ENCODE measurements around the gene RNF31.

RNF31 gene

GRCh38 chr14:24117179-24117578 lies 30.1 kb upstream of the RNF31 start:
- DNase-seq = no peak

- no peak for DNase-seq
Measured at GRCh38 chr14:24119691-24120090, 27.6 kb upstream of the RNF31 start.

- DNase-seq = no peak
Measured at GRCh38 chr14:24121210-24121609, 26.1 kb upstream of the RNF31 start.

GRCh38 chr14:24122416-24122815 lies 24.9 kb upstream of the RNF31 start:
- no peak for DNase-seq

GRCh38 chr14:24122898-24123297 lies 24.4 kb upstream of the RNF31 start:
- no peak for DNase-seq

GRCh38 chr14:24123424-24124417 lies 23.6 kb upstream of the RNF31 start:
- no peak for DNase-seq

GRCh38 chr14:24126939-24127338 lies 20.4 kb upstream of the RNF31 start:
- no peak for DNase-seq

- DNase-seq = no peak
Measured at GRCh38 chr14:24127673-24128072, 19.6 kb upstream of the RNF31 start.

GRCh38 chr14:24129410-24129998 lies 17.8 kb upstream of the RNF31 start:
- DNase-seq = no peak

- no peak for DNase-seq
Measured at GRCh38 chr14:24130380-24130716, 16.9 kb upstream of the RNF31 start, which contains the start of gene FITM1. FITM1 (plus strand) TSS chr14:24130659; CDS start chr14:24131564, 905 bp downstream.

- no peak for DNase-seq
Measured at GRCh38 chr14:24130717-24131548, 16.4 kb upstream of the RNF31 start.

- no peak for DNase-seq
Measured at GRCh38 chr14:24131549-24131966, 15.7 kb upstream of the RNF31 start.

GRCh38 chr14:24132061-24132685 lies 15.1 kb upstream of the RNF31 start:
- no peak for DNase-seq

GRCh38 chr14:24132976-24133375 lies 14.3 kb upstream of the RNF31 start:
- DNase-seq = no peak

GRCh38 chr14:24133735-24134134 lies 13.6 kb upstream of the RNF31 start:
- DNase-seq = no peak

- DNase-seq = no peak
Measured at GRCh38 chr14:24135584-24135833, 11.8 kb upstream of the RNF31 start.

GRCh38 chr14:24135834-24136683 lies 11.2 kb upstream of the RNF31 start, which contains the start of gene PSME1:
PSME1 (plus strand) TSS chr14:24136194; CDS start chr14:24136263, 69 bp downstream.
- DNase-seq = peak; percentile 82

GRCh38 chr14:24136684-24137528 lies 10.4 kb upstream of the RNF31 start:
- no peak for DNase-seq

GRCh38 chr14:24137529-24138395 lies 9.5 kb upstream of the RNF31 start:
- DNase-seq = no peak

Measured in NCI-H1694 treated with DMSO at 0.1 percent for 48 hours (cell line).